Amygdala (tissue), 56 donors: ENCODE results near the gene RAB42.
"Not testable (repeated sequence)": the region's sequence is repeated elsewhere in the genome, so short reads cannot be mapped to it uniquely, and the experiment has no call there.

Source experiments
- DNase-seq, 56 donors: peaks; one replicate each; lab custom pipeline; 2025; lab: John Stamatoyannopoulos, UW

RAB42 gene, protein sequence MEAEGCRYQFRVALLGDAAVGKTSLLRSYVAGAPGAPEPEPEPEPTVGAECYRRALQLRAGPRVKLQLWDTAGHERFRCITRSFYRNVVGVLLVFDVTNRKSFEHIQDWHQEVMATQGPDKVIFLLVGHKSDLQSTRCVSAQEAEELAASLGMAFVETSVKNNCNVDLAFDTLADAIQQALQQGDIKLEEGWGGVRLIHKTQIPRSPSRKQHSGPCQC

DNA sequence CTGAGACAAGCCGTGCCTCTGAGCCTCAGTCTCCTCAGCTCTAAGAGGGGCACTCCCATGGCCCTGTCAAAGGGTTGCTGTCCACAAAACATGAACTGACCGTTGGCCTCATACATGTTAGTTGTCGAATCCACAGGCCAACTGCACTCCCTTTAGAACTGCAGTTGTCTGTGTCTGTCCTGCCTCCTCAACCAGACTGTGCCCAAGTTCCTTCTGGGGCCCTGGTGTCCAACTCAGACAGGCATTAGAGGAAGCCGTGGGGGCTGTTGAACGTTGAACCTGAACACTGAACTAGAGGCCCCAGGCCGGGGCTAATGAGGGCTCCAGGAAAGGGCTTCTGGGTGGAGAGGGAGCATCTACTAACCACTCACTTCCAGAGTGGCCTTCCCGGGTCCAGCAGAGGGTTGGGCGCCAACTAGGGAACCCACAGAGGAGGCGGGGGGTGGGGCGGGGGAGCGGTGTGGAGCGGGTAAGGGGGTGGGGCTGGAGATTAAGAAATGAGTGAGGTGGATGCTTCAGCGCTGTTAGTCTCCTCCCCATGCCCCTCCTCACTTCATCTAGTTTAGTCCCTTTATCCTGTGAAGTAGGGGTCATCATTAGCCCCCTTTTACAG, at the start of gene RAB42:
Gene RAB42, plus strand, starts transcription at position 558 of the 613 bp plus-strand sequence. CDS start 247 bp downstream, outside the sequence.
- peak in 1 of 56 donors; percentile 9 for DNase-seq

DNA sequence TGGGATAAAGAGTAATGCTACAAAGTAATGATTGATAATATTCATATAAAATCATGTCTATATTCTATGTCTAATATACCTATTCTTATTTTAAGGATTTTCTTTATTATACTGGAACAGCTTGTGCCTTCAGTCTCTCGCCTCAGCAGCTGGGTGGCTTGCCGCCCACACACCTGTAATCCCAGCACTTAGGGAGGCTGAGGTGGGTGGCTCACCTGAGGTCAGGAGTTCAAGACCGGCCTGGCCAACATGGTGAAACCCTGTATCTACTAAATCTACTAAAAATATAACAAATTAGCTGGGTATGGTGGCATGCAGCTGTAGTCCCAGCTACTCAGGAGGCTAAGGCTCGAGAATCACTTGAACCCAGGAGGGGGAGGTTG, 46.8 kb upstream of the RAB42 start:
- DNase-seq = no peak

DNA sequence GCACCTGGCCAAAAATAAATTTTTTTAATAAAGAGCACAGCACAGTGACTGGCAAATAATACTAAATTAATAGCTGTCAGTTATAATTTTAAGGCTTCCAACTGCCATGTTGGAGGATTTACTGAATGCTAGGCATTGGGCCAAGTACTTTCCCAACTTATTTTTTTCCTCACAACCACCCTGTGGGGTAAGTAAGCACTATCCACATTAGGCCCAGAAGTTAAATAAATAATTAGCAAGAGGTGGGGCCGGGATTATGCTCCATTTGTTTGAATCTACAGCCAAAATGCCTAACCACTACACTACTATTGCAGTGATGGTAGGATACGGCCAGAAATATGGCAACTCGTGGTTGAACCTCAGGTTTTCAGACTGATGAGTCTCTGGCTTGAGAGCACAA, 43.7 kb upstream of the RAB42 start:
- DNase-seq = no peak

DNA sequence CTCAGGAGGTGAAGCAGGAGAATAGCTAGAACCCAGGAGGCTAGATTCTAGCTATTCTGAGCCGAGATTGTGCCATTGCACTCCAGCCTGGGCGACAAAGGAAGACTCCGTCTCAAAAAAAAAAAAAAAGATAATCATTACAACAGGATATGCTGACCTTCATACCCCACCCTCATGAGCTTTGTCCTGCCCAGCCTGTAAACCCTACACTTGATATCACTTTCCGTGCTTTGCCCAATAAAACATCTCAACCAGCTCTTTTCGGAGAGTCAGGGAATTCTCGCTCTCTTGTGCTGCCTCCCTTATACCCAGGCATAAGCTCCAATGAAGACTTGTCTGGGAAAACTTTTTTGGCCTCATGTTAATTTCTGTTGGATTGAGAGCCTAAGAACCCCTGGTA, 40.7 kb upstream of the RAB42 start:
- no peak for DNase-seq

DNA sequence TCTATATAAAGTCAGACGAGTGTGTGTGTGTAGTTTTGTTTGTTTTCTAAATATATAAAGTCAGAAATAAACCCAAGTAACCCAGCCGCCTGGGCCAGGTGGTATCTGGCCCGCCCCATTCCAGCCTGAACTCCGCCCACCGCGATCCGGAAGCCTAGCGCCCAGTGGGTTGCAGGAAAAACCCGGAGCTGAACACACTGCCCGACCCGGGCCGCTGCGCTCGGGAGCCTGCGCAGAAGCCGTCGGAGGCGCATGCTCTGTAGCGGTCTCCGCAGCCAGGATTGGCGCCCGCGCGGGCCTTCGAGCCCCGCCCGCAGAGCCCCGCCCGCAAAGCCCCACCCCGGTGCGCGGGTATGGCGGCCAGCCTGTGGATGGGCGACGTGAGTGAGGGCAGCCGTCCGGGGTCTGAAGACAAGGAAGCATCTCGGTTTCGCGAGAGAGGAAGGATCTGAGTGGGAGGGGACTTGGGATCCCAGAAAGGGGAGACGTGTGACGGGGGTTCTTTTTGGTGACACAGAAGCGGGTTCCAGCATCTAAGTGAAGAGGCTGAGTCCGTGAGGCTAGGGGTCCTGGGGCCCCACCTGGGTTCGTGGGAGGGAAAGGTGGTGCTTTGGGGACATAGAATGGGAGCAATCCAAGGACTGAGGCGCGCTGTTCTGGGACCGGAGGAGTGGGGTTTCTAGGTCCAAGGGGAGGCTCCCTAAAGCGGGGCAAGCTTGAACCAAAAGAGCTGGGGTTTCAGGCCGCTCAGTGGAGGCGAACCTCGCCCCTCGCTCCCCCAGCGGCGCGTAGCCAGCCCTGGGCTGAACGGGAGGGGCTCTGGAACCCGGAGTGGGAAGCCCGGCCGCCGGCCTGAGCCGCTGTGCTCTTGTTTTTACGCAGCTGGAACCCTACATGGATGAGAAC, 39.1 kb upstream of the RAB42 start, which contains the start of gene TRNAU1AP:
Gene TRNAU1AP, plus strand, starts transcription at position 328 of the 906 bp plus-strand sequence. Its CDS starts 26 bp downstream, at position 354.
- DNase-seq = peak; percentile 72 to 98 (median 92)

DNA sequence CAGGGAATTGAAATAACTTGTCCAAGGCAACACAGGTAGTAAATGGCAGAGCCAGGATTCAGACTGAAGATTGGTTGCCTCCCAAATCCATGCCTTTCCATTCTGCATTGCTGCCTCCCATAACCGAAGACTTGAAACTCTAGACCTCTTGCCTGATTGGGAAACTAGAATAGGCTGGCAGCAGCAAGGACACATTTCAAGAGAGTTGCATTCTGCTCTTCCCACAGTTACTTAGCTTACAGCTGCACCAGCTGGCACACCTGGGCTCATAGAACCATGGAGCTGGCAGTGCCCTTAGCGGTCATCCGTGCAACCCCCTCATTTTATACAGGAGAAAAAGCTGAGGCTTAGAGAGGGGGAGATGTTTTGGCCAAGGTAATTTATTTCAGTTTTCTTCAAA, 31.2 kb upstream of the RAB42 start:
- DNase-seq = no peak

DNA sequence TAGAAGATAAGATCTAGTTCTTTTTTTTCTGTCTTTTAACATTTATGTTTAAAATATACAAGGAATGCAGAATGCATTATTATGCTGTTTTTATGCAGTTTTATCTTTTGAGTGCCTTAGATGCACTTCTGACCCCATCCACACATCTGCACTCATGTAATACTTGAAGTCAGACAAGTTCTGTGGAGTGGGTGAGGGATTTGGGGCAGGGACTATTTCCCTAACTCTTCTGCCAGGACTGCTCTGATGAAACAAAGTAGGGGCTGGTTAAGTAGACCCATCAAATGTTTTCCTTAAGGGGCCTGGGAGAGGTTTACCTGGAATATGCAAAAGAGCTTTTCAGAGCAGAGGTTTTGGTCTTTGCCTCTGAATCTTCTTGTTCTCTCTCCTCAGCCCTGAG, 27.8 kb upstream of the RAB42 start:
- no peak for DNase-seq

DNA sequence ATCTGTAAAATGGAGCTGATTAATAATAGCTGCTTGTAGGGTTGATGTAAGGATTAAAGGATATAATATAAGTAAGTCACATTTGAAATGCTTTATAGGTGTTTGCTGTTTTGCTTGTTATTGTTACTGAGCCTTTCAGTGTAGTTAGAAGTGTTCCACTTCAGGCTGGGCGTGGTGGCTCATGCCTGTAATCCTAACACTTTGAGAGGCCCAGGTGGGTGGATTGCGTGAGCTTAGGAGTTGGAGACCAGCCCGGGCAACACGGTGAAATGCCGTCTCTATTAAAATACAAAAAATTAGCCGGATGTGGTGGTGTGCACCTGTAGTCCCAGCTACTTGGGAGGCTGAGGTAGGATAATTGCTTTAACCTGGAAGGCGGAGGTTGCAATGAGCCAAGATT, 27.0 kb upstream of the RAB42 start:
- DNase-seq = no peak

DNA sequence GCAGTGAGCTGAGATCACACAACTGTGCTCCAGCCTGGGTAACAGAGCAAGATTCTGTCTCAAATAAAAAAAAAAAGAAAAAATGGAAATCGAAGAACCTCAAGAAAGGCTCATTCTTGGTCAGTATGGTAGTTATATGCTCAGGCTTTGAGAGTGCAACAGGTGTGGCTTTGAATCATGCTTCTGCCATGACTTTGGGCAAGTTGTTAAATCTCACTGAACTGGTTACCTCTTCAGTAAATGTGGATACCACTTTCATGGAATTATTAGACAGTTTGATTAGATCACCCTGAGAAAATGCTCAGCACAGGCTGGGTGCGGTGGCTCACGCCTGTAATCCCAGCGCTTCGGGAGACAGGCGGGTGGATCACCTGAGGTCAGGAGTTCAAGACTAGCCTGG, 26.3 kb upstream of the RAB42 start:
- DNase-seq = no peak

DNA sequence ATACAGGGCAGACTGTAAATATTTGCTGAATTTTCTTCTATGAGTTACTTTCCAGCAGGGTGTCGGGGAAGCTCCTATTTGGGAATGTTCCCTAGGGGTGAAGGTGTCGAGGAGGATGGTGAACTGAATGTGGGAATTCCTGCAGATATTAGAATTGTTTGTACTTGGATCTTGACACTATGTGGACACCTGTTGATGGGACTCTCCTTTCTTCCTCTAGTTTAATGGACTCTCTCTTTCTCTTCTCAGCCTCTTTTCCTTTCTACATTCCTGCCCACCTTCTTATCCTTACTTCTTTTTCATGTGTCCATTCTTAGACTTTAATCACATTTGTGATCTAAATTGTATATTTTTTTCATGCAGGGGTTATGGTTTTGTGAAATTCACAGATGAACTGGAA, 25.1 kb upstream of the RAB42 start:
- no peak for DNase-seq

DNA sequence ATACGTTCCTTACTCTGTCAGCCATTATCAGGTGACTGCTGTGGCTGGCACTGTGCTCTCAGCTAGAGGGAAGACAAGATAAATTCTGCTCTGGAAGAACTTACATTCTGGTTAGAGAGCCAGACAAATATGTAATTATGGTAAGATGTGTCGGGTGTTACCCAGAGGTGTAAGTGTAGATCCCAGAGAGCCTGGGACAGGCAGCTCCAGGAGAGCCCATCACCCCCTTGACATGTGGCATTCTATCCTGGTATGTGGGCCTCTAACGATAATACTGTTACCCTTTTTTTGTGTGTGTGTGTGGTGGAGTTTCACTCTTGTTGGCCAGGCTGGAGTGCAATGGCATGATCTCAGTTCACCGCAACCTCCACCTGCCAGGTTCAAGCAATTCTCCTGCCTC, 20.2 kb upstream of the RAB42 start:
- no peak for DNase-seq

DNA sequence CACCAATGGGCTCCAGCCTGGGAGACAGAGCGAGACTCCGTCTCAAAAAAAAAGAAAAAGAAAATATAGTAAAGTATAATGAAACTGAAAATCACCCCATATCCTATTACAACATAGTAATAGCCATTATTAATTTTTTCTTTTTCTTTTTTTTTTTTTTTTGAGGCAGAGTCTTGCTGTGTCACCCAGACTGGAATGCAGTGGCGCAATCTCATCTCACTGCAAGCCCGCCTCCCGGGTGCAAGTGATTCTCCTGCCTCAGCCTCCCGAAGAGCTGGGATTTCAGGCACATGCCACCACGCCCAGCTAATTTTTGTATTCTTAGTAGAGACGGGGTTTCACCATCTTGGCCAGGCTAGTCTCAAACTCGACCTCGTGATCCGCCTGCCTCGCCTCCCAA, 19.2 kb upstream of the RAB42 start:
- DNase-seq = not testable (repeated sequence)

DNA sequence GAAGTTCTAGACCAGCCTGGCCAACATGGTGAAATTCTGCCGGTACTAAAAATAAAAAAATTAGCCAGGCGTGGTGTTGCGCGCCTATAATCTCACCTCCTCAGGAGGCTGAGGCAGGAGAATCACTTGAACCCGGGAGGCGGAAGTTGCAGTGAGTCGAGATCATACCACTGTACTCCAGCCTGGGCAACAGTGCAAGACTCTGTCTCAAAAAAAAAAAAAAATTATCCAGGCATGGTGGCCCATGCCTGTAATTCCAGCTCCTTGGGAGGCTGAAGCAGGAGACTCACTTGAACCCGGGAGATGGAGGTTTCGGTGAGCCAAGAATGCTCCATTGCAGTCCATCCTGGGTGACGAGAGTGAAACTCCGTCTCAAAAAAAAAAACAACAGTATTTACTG, 18.5 kb upstream of the RAB42 start:
- DNase-seq = no peak

DNA sequence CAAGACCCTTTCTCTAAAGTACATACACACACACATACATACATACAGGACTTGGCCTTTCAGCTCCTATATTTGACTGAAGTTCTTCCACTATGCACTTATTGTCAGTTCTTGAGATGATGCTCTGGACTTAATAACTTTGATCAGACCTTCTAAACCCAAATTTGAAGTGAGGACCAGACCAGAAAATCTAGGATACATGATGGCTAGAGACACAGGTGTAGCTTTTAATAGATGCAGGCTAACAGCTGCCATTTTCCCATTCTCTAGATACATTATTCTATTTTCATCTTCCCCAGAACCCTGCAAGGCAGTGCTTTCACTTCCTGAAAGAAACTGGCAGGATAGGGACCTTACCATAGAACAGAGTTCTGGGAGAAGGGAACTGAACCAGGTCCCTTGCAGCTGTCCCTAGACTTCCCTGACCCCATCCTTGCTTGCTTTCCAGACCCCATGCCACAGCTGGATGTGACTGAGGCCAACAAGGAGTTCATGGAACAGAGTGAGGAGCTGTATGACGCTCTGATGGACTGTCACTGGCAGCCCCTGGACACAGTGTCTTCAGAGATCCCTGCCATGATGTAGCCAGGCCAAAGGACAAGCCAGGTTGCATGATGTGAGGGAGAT, 14.9 kb upstream of the RAB42 start:
- DNase-seq = no peak

DNA sequence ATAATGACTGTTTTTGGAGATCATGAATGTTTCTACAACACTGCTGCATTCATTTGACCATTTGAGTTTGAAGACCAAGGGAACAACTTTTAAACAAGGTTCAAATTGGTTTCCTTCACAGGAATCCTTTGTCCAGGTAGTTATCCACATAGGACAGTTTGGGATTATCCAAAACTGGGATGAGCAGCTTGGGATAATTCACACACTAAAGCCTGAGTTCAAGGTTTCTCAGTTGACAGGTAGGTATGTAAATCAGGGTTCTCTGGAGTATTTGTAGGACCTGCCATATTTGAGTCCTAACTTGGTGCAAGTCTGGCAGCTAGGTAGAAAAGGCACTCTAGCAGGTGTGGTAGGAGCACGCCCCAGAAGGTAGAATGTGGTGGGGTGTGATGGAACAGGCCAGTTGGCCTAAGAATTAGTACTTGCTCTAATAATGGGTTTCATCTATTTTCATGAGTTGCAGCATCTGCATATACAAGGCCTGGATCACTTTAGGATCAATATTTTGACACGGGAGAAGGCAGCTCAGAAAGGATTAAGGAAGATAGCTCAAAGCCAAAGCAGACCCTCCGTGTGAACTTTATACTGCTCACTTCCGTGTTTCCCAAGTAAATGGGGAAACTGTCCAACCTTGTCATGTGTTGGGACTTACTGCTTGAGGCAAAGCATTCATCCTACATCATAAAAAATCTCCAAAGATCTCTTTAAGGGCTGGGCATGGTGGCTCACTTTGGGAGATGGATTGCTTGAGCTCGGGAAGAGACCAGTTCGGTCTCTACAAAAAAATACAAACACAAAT, 14.1 kb upstream of the RAB42 start:
- DNase-seq = no peak

DNA sequence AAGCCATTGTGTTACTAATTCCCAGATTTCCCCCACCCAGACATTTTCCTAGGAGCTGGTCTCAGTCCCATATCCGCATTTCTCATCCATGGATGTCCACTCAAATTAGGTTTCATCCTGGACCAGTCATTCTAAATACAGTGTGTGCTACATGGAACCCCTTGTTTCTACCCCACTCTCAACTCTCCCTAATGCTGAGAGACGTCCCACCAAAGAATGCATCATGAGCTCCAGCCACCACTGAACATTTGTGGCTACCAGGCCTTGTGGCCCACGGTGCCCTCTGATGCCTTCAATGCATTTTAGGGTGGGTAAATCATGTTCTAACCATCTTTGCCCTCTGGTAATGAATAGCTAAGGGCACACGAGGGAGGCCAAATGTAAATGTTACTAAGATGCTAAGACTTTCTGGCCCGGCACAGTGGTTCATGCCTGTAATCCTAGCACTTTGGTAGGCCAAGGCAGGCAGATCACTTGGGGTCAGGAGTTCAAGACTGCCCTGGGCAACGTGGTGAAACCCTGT, 13.3 kb upstream of the RAB42 start:
- no peak for DNase-seq

DNA sequence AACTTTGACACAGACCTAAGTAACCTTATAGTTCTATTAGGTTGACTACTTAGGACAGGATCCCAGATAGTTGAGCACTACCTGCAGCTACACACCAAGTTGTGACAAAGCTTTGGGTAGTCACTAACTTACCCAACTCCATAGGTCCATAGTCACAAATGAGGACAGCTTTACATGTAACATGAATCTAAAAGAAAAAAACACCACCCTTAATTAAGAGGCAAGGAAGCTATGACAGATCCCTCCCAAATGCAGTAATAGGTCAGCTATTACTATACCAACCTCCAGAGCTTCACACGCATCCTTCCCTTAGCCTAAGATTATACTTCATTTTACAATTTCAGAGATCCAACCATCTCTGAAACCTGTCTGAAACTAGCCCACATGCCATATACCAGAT, 12.7 kb upstream of the RAB42 start:
- DNase-seq = no peak

DNA sequence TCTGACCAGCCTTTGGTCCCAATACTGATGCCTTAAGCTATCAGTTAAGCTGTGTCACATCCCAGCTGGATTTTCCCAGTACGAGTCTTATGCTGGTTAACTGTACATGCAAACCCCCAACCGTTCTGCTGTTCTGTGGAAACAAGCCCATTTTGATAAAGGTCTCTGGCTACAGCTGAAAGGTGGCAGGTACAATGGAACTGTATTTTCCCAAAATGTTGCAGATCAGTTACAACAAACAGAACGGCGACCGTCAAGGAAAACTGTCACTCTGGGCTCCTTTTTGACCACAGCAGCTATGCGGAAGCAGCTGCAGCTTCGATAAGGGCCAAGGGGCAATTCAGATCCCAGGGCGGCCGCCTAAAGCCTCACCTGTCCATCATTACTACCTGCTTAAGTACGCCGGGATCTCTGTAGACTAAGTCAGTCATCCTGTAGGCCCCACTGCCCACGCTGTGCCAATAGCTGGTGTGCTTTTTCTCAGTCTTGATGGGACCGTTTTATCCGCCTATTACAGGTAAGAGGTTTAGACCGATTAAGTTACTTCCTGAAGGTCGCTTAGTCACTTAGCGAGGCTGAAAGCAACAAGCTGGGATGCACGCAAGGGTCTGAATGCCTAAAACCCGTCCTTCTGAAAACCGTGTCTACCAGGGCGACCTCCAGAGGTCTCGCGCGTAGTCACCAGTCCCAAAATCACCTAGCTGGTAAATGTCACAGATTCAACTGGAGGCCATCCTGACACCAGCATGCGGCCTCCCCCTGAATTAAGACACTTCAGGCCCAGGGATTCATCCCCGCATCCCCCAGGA, 11.1 kb upstream of the RAB42 start:
- peak in 15 of 56 donors; percentile 17 to 66 (median 47) for DNase-seq
